ENCODE results near the gene MOB2. TPM values are rescaled to one million over a fixed set of nuclear protein-coding genes. Genes with fewer than 3 reads are reported as not detected.

The MOB2 gene
- total RNA-seq, 1 donor from 2014 or later, result 26.4 TPM

GRCh38 chr11:1422981-1423380, 63.6 kb downstream of the MOB2 start:
- no peaks in the 10 kb centered on the region for H4K20me1 ChIP-seq (ENCODE audit: insufficient read depth, low read length)
- peaks cover 4% of the 10 kb centered on the region for H3K9me3 ChIP-seq (ENCODE audit: insufficient read depth, low read depth, low read length)
- no peaks in the 10 kb centered on the region for H3K27me3 ChIP-seq (ENCODE audit: insufficient read depth, low read length)
- no peaks in the 10 kb centered on the region for H3K79me2 ChIP-seq (ENCODE audit: insufficient read depth, low read length)
- FAIRE-seq (no peak), DNase-seq (ENCODE audit: low read depth) (no peak)
- H2AFZ ChIP-seq (ENCODE audit: low read depth, low read length), result no peak overlapping the region
- no peak overlapping the region for H3K4me2 ChIP-seq (ENCODE audit: low read length)
- H3K36me3 Mint-ChIP-seq (ENCODE audit: low read depth, unreplicated experiment), result peaks cover 3% of the 10 kb centered on the region
- no peaks in the 10 kb centered on the region for H3K4me1 ChIP-seq (ENCODE audit: insufficient read depth, low read length)
- H3K4me3 ChIP-seq (ENCODE audit: insufficient read depth, low read depth, low read length), result no peak overlapping the region
- H3K27me3 Mint-ChIP-seq (ENCODE audit: low read depth, unreplicated experiment), result no peaks in the 10 kb centered on the region
- H3K36me3 ChIP-seq (ENCODE audit: insufficient read depth, low read length), result no peaks in the 10 kb centered on the region
- H3K27ac Mint-ChIP-seq (ENCODE audit: unreplicated experiment), result no peak overlapping the region
- no peaks in the 10 kb centered on the region for H3K4me1 Mint-ChIP-seq (ENCODE audit: low read depth, unreplicated experiment)
- H3K4me3 Mint-ChIP-seq (ENCODE audit: unreplicated experiment), result no peak overlapping the region
- TF ChIP-seq CTCF (IDR thresholded peaks at IDR 0.05; ENCODE audit: insufficient read depth, low read depth, low read length), result no peak
- TF ChIP-seq EZH2 (IDR thresholded peaks at IDR 0.05; ENCODE audit: insufficient read depth, low read length), result no peak
- peaks cover 10% of the 10 kb centered on the region for H3K9me3 Mint-ChIP-seq (ENCODE audit: unreplicated experiment)
- no peak overlapping the region for H3K27ac ChIP-seq (ENCODE audit: low read depth, low read length)
- H3K9ac ChIP-seq (ENCODE audit: low read length), result no peak overlapping the region

- Histone ChIP-seq H3K9ac (ENCODE audit: low read length) (no peak overlapping the region), H3K4me2 (ENCODE audit: low read length) (no peak overlapping the region), H3K36me3 (ENCODE audit: insufficient read depth, low read length) (no peaks in the 10 kb centered on the region), H3K4me1 (ENCODE audit: insufficient read depth, low read length) (no peaks in the 10 kb centered on the region), H3K79me2 (ENCODE audit: insufficient read depth, low read length) (no peaks in the 10 kb centered on the region), H3K9me3 (ENCODE audit: insufficient read depth, low read depth, low read length) (peaks cover 4% of the 10 kb centered on the region), H3K27ac (ENCODE audit: low read depth, low read length) (no peak overlapping the region), H3K4me3 (ENCODE audit: insufficient read depth, low read depth, low read length) (no peak overlapping the region), H3K27me3 (ENCODE audit: insufficient read depth, low read length) (no peaks in the 10 kb centered on the region), H2AFZ (ENCODE audit: low read depth, low read length) (no peak overlapping the region), H4K20me1 (ENCODE audit: insufficient read depth, low read length) (no peaks in the 10 kb centered on the region)
- no peak overlapping the region for H3K27ac Mint-ChIP-seq (ENCODE audit: unreplicated experiment)
- H3K36me3 Mint-ChIP-seq (ENCODE audit: low read depth, unreplicated experiment), result peaks cover 3% of the 10 kb centered on the region
- DNase-seq (ENCODE audit: low read depth) (no peak), FAIRE-seq (no peak)
- no peaks in the 10 kb centered on the region for H3K4me1 Mint-ChIP-seq (ENCODE audit: low read depth, unreplicated experiment)
- peaks cover 10% of the 10 kb centered on the region for H3K9me3 Mint-ChIP-seq (ENCODE audit: unreplicated experiment)
- H3K4me3 Mint-ChIP-seq (ENCODE audit: unreplicated experiment), result no peak overlapping the region
- no peaks in the 10 kb centered on the region for H3K27me3 Mint-ChIP-seq (ENCODE audit: low read depth, unreplicated experiment)
- TF ChIP-seq EZH2 (IDR thresholded peaks at IDR 0.05; ENCODE audit: insufficient read depth, low read length) (no peak), CTCF (IDR thresholded peaks at IDR 0.05; ENCODE audit: insufficient read depth, low read depth, low read length) (no peak)
These were observed 64.1 kb downstream of the MOB2 start for GRCh38 chr11:1422481-1422880.

- Histone ChIP-seq H3K4me1 (ENCODE audit: insufficient read depth, low read length) (no peaks in the 10 kb centered on the region), H3K9me3 (ENCODE audit: insufficient read depth, low read depth, low read length) (peaks cover 10% of the 10 kb centered on the region), H3K4me3 (ENCODE audit: insufficient read depth, low read depth, low read length) (no peak overlapping the region), H3K79me2 (ENCODE audit: insufficient read depth, low read length) (no peaks in the 10 kb centered on the region), H3K27me3 (ENCODE audit: insufficient read depth, low read length) (no peaks in the 10 kb centered on the region), H3K4me2 (ENCODE audit: low read length) (no peak overlapping the region), H3K36me3 (ENCODE audit: insufficient read depth, low read length) (no peaks in the 10 kb centered on the region), H3K27ac (ENCODE audit: low read depth, low read length) (no peak overlapping the region), H2AFZ (ENCODE audit: low read depth, low read length) (no peak overlapping the region), H4K20me1 (ENCODE audit: insufficient read depth, low read length) (no peaks in the 10 kb centered on the region), H3K9ac (ENCODE audit: low read length) (no peak overlapping the region)
- peaks cover 9% of the 10 kb centered on the region for H3K36me3 Mint-ChIP-seq (ENCODE audit: low read depth, unreplicated experiment)
- DNase-seq (ENCODE audit: low read depth), result no peak
- H3K27me3 Mint-ChIP-seq (ENCODE audit: low read depth, unreplicated experiment), result no peaks in the 10 kb centered on the region
- no peak overlapping the region for H3K27ac Mint-ChIP-seq (ENCODE audit: unreplicated experiment)
- no peak for TF ChIP-seq EZH2 (IDR thresholded peaks at IDR 0.05; ENCODE audit: insufficient read depth, low read length)
- TF ChIP-seq CTCF (IDR thresholded peaks at IDR 0.05; ENCODE audit: insufficient read depth, low read depth, low read length), result no peak
- peaks cover 18% of the 10 kb centered on the region for H3K9me3 Mint-ChIP-seq (ENCODE audit: unreplicated experiment)
- no peaks in the 10 kb centered on the region for H3K4me1 Mint-ChIP-seq (ENCODE audit: low read depth, unreplicated experiment)
- H3K4me3 Mint-ChIP-seq (ENCODE audit: unreplicated experiment), result no peak overlapping the region
- no peak for FAIRE-seq
These were observed 65.3 kb downstream of the MOB2 start for GRCh38 chr11:1421291-1421690.
